ENCODE data around the gene LRP6.
"Not testable (repeated sequence)": the region's sequence is repeated elsewhere in the genome, so short reads cannot be mapped to it uniquely, and the experiment has no call there.

LRP6 gene

GRCh38 chr12:12266873-12267741 is at the start of gene LRP6:
Gene LRP6 (minus strand): TSS chr12:12267044. CDS start chr12:12266735, 309 bp downstream.
- DNase-seq, result peak; percentile 23

GRCh38 chr12:12315838-12316237 is 49.0 kb upstream of the LRP6 start:
- no peak for DNase-seq

GRCh38 chr12:12310695-12311094 is 43.9 kb upstream of the LRP6 start:
- DNase-seq, result not testable (repeated sequence)

GRCh38 chr12:12305568-12306300 is 38.9 kb upstream of the LRP6 start:
- DNase-seq, result no peak

- DNase-seq, result no peak
Measured at GRCh38 chr12:12302976-12303375, 36.1 kb upstream of the LRP6 start.

GRCh38 chr12:12301122-12301521 is 34.3 kb upstream of the LRP6 start:
- no peak for DNase-seq

- no peak for DNase-seq
Measured at GRCh38 chr12:12297201-12297830, 30.5 kb upstream of the LRP6 start.

GRCh38 chr12:12294215-12295005 is 27.6 kb upstream of the LRP6 start:
- no peak for DNase-seq

- DNase-seq, result no peak
Measured at GRCh38 chr12:12290206-12290605, 23.4 kb upstream of the LRP6 start.

- no peak for DNase-seq
Measured at GRCh38 chr12:12286441-12286840, 19.6 kb upstream of the LRP6 start.

- DNase-seq, result no peak
Measured at GRCh38 chr12:12282761-12283425, 16.0 kb upstream of the LRP6 start.

- no peak for DNase-seq
Measured at GRCh38 chr12:12282202-12282601, 15.4 kb upstream of the LRP6 start.

GRCh38 chr12:12281134-12281533 is 14.3 kb upstream of the LRP6 start:
- DNase-seq, result no peak

GRCh38 chr12:12278899-12279298 is 12.1 kb upstream of the LRP6 start:
- no peak for DNase-seq

GRCh38 chr12:12275874-12276273 is 9.0 kb upstream of the LRP6 start:
- no peak for DNase-seq

- no peak for DNase-seq
Measured at GRCh38 chr12:12273291-12273957, 6.6 kb upstream of the LRP6 start.

GRCh38 chr12:12272869-12273268 is 6.0 kb upstream of the LRP6 start:
- DNase-seq, result no peak

GRCh38 chr12:12270226-12270625 is 3.4 kb upstream of the LRP6 start:
- DNase-seq, result no peak

- DNase-seq, result no peak
Measured at GRCh38 chr12:12267742-12268200, 927 bp upstream of the LRP6 start.

- DNase-seq, result no peak
Measured at GRCh38 chr12:12266389-12266872, 413 bp downstream of the LRP6 start.
